Neural cell (in vitro differentiated cells): ENCODE results near the gene TTC17. TPM values are rescaled to one million over a fixed set of nuclear protein-coding genes. Genes with fewer than 3 reads are reported as not detected.

Experiments used
- H2AFZ ChIP-seq: fragments of 200-600, 300-800 bp; sonication (generic), shearing (Covaris generic); 2 replicates; pipeline ENCODE4 v1.6.0; 2014; ENCODE audit warnings: low read depth, mild to moderate bottlenecking, antibody characterized with exemption, low read length, moderate library complexity
- H3F3A ChIP-seq: fragments of 200-600 bp; shearing (Covaris generic); 2 replicates; pipeline ENCODE4 v1.6.1; 2016; ENCODE audit warnings: mild to moderate bottlenecking, moderate library complexity, mixed read lengths, antibody characterized with exemption, low read length; ENCODE audit not compliant: insufficient read depth, poor library complexity, severe bottlenecking
- H3K27ac ChIP-seq: fragments of 200-600, 300-800 bp; sonication (generic), shearing (Covaris generic); 2 replicates; pipeline ENCODE4 v1.5.1; 2014; ENCODE audit warnings: mild to moderate bottlenecking, low read length, moderate library complexity
- H3K27me3 ChIP-seq: fragments of 300-800, 200-600 bp; sonication (generic), shearing (Covaris generic); 2 replicates; pipeline ENCODE4 v1.6.0; 2014; ENCODE audit warnings: mild to moderate bottlenecking, low read depth, low read length, moderate library complexity; ENCODE audit not compliant: insufficient read depth
- H3K36me3 ChIP-seq: fragments of 300-800, 200-600 bp; sonication (generic), shearing (Covaris generic); 2 replicates; pipeline ENCODE4 v1.5.1; 2014; ENCODE audit warnings: mild to moderate bottlenecking, antibody characterized with exemption, low read length, moderate library complexity; ENCODE audit not compliant: insufficient read depth
- H3K4me2 ChIP-seq: fragments of 300-800, 200-600 bp; sonication (generic), shearing (Covaris generic); 2 replicates; pipeline ENCODE4 v1.6.0; 2014; ENCODE audit warnings: mild to moderate bottlenecking, low read length
- H3K4me3 ChIP-seq: fragments of 300-800, 200-600 bp; sonication (generic), shearing (Covaris generic); 2 replicates; pipeline ENCODE4 v1.5.1; 2014; ENCODE audit warnings: mild to moderate bottlenecking, low read length, moderate library complexity
- H3K79me2 ChIP-seq: fragments of 200-600 bp; shearing (Covaris generic); replicated peaks from 2 replicates; pipeline ENCODE4 v1.6.0; 2014; ENCODE audit warnings: mild to moderate bottlenecking, low read length, moderate library complexity; ENCODE audit not compliant: insufficient read depth
- H3K9ac ChIP-seq: fragments of 300-800, 200-600 bp; sonication (generic), shearing (Covaris generic); 2 replicates; pipeline ENCODE4 v1.6.1; 2016; ENCODE audit warnings: mild to moderate bottlenecking, low read length, mixed read lengths
- H3K9me2 ChIP-seq: fragments of 200-600 bp; shearing (Covaris generic); 2 replicates; pipeline ENCODE4 v1.6.1; 2016; ENCODE audit warnings: mild to moderate bottlenecking, low read length, mixed read lengths; ENCODE audit not compliant: insufficient read depth
- H3K9me3 ChIP-seq: fragments of 200-600, 300-800 bp; sonication (generic), shearing (Covaris generic); 2 replicates; pipeline ENCODE4 v1.6.1; 2016; ENCODE audit warnings: mild to moderate bottlenecking, mixed run types, low read length, moderate library complexity, mixed read lengths
- H4K20me1 ChIP-seq: fragments of 200-600 bp; shearing (Covaris generic); 2 replicates; pipeline ENCODE4 v1.6.1; 2016; ENCODE audit warnings: mild to moderate bottlenecking, mixed run types; ENCODE audit not compliant: insufficient read depth
- CTCF ChIP-seq: fragments of 450-650 bp; IDR thresholded peaks from 2 replicates; pipeline ENCODE4 v1.5.1; 2014; ENCODE audit warnings: antibody characterized with exemption, mild to moderate bottlenecking, moderate library complexity; ENCODE audit not compliant: poor library complexity, severe bottlenecking
- EP300 ChIP-seq: fragments of 450-650 bp; conservative IDR thresholded peaks from 2 replicates; pipeline ENCODE4 v1.6.1; 2014; ENCODE audit warnings: antibody characterized with exemption, mild to moderate bottlenecking, moderate library complexity; ENCODE audit not compliant: poor library complexity, severe bottlenecking
- EZH2 ChIP-seq: fragments of 200-600, 300-800 bp; shearing (Covaris generic), sonication (generic); IDR thresholded peaks from 2 replicates; pipeline ENCODE4 v1.6.1; 2014; ENCODE audit warnings: antibody characterized with exemption, low read length, borderline replicate concordance, mild to moderate bottlenecking; ENCODE audit not compliant: insufficient read depth, poor library complexity, severe bottlenecking
- MXI1 ChIP-seq: fragments of 450-650 bp; conservative IDR thresholded peaks from 2 replicates; pipeline ENCODE4 v1.6.1; 2014; ENCODE audit warnings: antibody characterized with exemption, mild to moderate bottlenecking; ENCODE audit not compliant: poor library complexity, severe bottlenecking
- POLR2AphosphoS5 ChIP-seq: IDR thresholded peaks from 2 replicates; pipeline ENCODE4 v1.6.1; 2012
- RAD21 ChIP-seq: fragments of 450-650 bp; conservative IDR thresholded peaks from 2 replicates; pipeline ENCODE4 v1.6.1; 2014; ENCODE audit warnings: antibody characterized with exemption, mild to moderate bottlenecking, moderate library complexity
- REST ChIP-seq: IDR thresholded peaks from 2 replicates; pipeline ENCODE4 v1.6.1; 2012; ENCODE audit warnings: borderline replicate concordance
- SMC3 ChIP-seq: fragments of 450-650 bp; conservative IDR thresholded peaks from 2 replicates; pipeline ENCODE4 v1.6.1; 2014; ENCODE audit warnings: antibody characterized with exemption, mild to moderate bottlenecking, moderate library complexity; ENCODE audit not compliant: poor library complexity
- TAF1 ChIP-seq: IDR thresholded peaks from 2 replicates; pipeline ENCODE4 v1.6.1; 2012; ENCODE audit warnings: low read depth
- polyA plus RNA-seq: library from polyadenylated mRNA; depleted of rRNA; stranded (reverse); fragments of >200 nt; gene quantifications from 2 replicates; pipeline ENCODE4 v1.2.3, GENCODE V29; 2014

TTC17 gene
- polyA plus RNA-seq, 1 donor from 2014 or later: 122 TPM

- Histone ChIP-seq H3K4me3 (no peak overlapping the region), H3K9me3 (no peaks in the 10 kb centered on the region), H4K20me1 (no peaks in the 10 kb centered on the region), H3K79me2 (no peaks in the 10 kb centered on the region), H3K9ac (no peak overlapping the region), H3K9me2 (no peaks in the 10 kb centered on the region), H3F3A (no peaks in the 10 kb centered on the region), H3K27me3 (no peaks in the 10 kb centered on the region), H3K36me3 (no peaks in the 10 kb centered on the region), H3K4me2 (no peak overlapping the region), H3K27ac (no peak overlapping the region), H2AFZ (no peak overlapping the region)
- no peak for TF ChIP-seq SMC3
- no peak for TF ChIP-seq MXI1
- no peak for TF ChIP-seq REST
- TF ChIP-seq EP300: no peak
- no peak for TF ChIP-seq CTCF
These were observed 164.9 kb downstream of the TTC17 start for GRCh38 chr11:43523632-43524031.

- no peak for TF ChIP-seq REST
- TF ChIP-seq EP300: no peak
- TF ChIP-seq EZH2: no peak
- no peak for TF ChIP-seq POLR2AphosphoS5
- TF ChIP-seq MXI1: no peak
- TF ChIP-seq SMC3: no peak
- TF ChIP-seq CTCF: no peak
- no peak for TF ChIP-seq RAD21
- no peak for TF ChIP-seq TAF1
- Histone ChIP-seq H3K36me3 (no peaks in the 10 kb centered on the region), H2AFZ (no peak overlapping the region), H4K20me1 (no peaks in the 10 kb centered on the region), H3K9ac (no peak overlapping the region), H3K79me2 (no peaks in the 10 kb centered on the region), H3K4me2 (no peak overlapping the region), H3K4me3 (no peak overlapping the region), H3F3A (no peaks in the 10 kb centered on the region), H3K9me2 (no peaks in the 10 kb centered on the region), H3K27ac (no peak overlapping the region), H3K27me3 (no peaks in the 10 kb centered on the region), H3K9me3 (no peaks in the 10 kb centered on the region)
These were observed 173.3 kb downstream of the TTC17 start for GRCh38 chr11:43532041-43532440.
